ENCODE data around the gene TOB2. TPM values are rescaled to one million over a fixed set of nuclear protein-coding genes. Genes with fewer than 3 reads are reported as not detected.

TOB2 gene
- total RNA-seq, 2 experiments from 2014 or later, result 27.0 to 28.5 TPM

GRCh38 chr22:41487037-41487935 is 40.7 kb upstream of the TOB2 start:
- POLR2A ChIA-PET, result interaction anchor here (0.5 to 0.8 kb wide), 4 partner anchors 18 to 175 kb away, joined by 3 to 5 read pairs (median 3); partner anchors contain the start of gene ACO2
- Mint-ChIP-seq H3K27me3 (no peaks in the 10 kb centered on the region), H3K9me3 (no peaks in the 10 kb centered on the region), H3K36me3 (ENCODE audit: low read depth) (peaks cover 1% of the 10 kb centered on the region), H3K4me1 (ENCODE audit: low read depth) (peaks cover 24% of the 10 kb centered on the region), H3K4me3 (no peak overlapping the region), H3K27ac (no peak overlapping the region)
- no peak for DNase-seq
- CTCF ChIA-PET, result interaction anchor here (0.7 kb wide), 1 partner anchor 30 kb away, joined by 3 read pairs; no protein-coding TSS in a partner anchor
- TF ChIP-seq, protein P1, sequence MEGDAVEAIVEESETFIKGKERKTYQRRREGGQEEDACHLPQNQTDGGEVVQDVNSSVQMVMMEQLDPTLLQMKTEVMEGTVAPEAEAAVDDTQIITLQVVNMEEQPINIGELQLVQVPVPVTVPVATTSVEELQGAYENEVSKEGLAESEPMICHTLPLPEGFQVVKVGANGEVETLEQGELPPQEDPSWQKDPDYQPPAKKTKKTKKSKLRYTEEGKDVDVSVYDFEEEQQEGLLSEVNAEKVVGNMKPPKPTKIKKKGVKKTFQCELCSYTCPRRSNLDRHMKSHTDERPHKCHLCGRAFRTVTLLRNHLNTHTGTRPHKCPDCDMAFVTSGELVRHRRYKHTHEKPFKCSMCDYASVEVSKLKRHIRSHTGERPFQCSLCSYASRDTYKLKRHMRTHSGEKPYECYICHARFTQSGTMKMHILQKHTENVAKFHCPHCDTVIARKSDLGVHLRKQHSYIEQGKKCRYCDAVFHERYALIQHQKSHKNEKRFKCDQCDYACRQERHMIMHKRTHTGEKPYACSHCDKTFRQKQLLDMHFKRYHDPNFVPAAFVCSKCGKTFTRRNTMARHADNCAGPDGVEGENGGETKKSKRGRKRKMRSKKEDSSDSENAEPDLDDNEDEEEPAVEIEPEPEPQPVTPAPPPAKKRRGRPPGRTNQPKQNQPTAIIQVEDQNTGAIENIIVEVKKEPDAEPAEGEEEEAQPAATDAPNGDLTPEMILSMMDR (IDR thresholded peaks at IDR 0.05), result no peak
- intact Hi-C loops (cut with micrococcal nuclease), result no loop called here
- no peak for ATAC-seq

- intact Hi-C loops (cut with micrococcal nuclease), result no loop called here
- TF ChIP-seq, protein P1 (IDR thresholded peaks at IDR 0.05), result no peak
- ChIA-PET CTCF (interaction anchor here (0.8 kb wide), 1 partner anchor 81 kb away, joined by 3 read pairs; no protein-coding TSS in a partner anchor), POLR2A (interaction anchor here (0.7 kb wide), 1 partner anchor 27 kb away, joined by 3 read pairs; no protein-coding TSS in a partner anchor)
- Mint-ChIP-seq H3K9me3 (no peaks in the 10 kb centered on the region), H3K36me3 (ENCODE audit: low read depth) (peaks cover 1% of the 10 kb centered on the region), H3K27ac (no peak overlapping the region), H3K4me3 (no peak overlapping the region), H3K4me1 (ENCODE audit: low read depth) (peaks cover 38% of the 10 kb centered on the region), H3K27me3 (no peaks in the 10 kb centered on the region)
- no peak for DNase-seq
- no peak for ATAC-seq
Observed at GRCh38 chr22:41485033-41485432, 38.4 kb upstream of the TOB2 start.

DNA sequence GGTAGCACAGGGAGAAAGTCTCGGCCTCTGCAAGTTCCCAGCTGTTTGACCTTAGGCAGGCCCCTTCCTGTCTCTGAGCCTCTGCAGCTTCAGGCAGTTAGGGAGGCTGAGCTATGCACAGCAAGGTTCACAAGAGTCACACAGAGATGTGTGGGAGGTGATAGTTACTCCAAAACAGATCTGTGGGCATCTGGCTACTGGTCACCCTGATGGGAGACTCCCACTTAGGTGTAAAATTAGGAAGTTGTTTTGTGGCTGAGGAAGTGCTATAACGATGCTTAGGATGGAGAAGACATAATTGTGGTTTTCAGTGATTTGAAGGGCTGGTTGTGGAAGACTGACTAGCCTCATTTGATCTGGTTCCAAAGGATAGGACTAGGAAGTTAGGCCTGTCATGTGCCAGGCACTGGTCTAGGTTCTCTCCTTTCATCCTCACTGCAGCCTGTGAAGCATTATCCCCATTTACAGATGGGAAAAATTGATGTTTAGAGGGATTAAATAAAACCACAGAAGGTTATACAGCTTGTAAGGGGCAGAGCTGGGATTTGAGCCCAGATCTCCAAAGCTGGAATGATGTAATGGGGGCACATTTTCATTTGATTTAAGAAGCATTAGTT is 35.8 kb upstream of the TOB2 start:
- DNase-seq, result peak; percentile 12
- Mint-ChIP-seq H3K9me3 (no peaks in the 10 kb centered on the region), H3K36me3 (ENCODE audit: low read depth) (peaks cover 3% of the 10 kb centered on the region), H3K4me3 (no peak overlapping the region), H3K27me3 (no peaks in the 10 kb centered on the region), H3K27ac (peak overlapping the region; percentile 7), H3K4me1 (ENCODE audit: low read depth) (peaks cover 46% of the 10 kb centered on the region)
- intact Hi-C loops (cut with micrococcal nuclease), result no loop called here
- TF ChIP-seq, protein P1 (IDR thresholded peaks at IDR 0.05), result no peak
- ChIA-PET CTCF (interaction anchor here (0.9 to 1.6 kb wide), 2 partner anchors 43 to 79 kb away, joined by 3 to 5 read pairs; no protein-coding TSS in a partner anchor), POLR2A (interaction anchor here (1.0 to 1.6 kb wide), 2 partner anchors 11 to 36 kb away, joined by 3 to 6 read pairs; partner anchors contain the start of gene TOB2)
- peak; percentile 42 for ATAC-seq

GRCh38 chr22:41481925-41482318 is 35.3 kb upstream of the TOB2 start:
- DNase-seq (no peak), ATAC-seq (no peak)
- peaks cover 42% of the 10 kb centered on the region for H3K4me1 Mint-ChIP-seq (ENCODE audit: low read depth)
- TF ChIP-seq, protein P1 (IDR thresholded peaks at IDR 0.05), result no peak
- no peaks in the 10 kb centered on the region for H3K9me3 Mint-ChIP-seq
- ChIA-PET CTCF (interaction anchor here (0.9 to 1.6 kb wide), 2 partner anchors 43 to 78 kb away, joined by 3 to 5 read pairs; no protein-coding TSS in a partner anchor), POLR2A (interaction anchor here (1.0 to 1.6 kb wide), 2 partner anchors 12 to 36 kb away, joined by 3 to 6 read pairs; partner anchors contain the start of gene TOB2)
- intact Hi-C loops (cut with micrococcal nuclease), result no loop called here
- no peak overlapping the region for H3K4me3 Mint-ChIP-seq
- H3K36me3 Mint-ChIP-seq (ENCODE audit: low read depth), result peaks cover 3% of the 10 kb centered on the region
- H3K27me3 Mint-ChIP-seq, result no peaks in the 10 kb centered on the region
- H3K27ac Mint-ChIP-seq, result no peak overlapping the region
